GM12801 (cell line): ENCODE measurements around the gene MGAT4B.

ENCODE experiments used
- CTCF ChIP-seq: IDR thresholded peaks from one replicate; pipeline ENCODE4 v1.5.1; 2011; ENCODE audit warnings: control low read depth; ENCODE audit not compliant: insufficient read length; ENCODE audit errors: extremely low read depth

Gene MGAT4B

GRCh38 chr5:179818746-179819295, 12.2 kb upstream of the MGAT4B start:
- TF ChIP-seq CTCF, result no peak

- no peak for TF ChIP-seq CTCF
Measured at GRCh38 chr5:179817890-179818745, 11.5 kb upstream of the MGAT4B start.

GRCh38 chr5:179817470-179817840, 10.8 kb upstream of the MGAT4B start:
- no peak for TF ChIP-seq CTCF

GRCh38 chr5:179816796-179817469, 10.3 kb upstream of the MGAT4B start:
- no peak for TF ChIP-seq CTCF

- TF ChIP-seq CTCF, result no peak
Measured at GRCh38 chr5:179816401-179816795, 9.7 kb upstream of the MGAT4B start.

GRCh38 chr5:179815491-179816249, 9.0 kb upstream of the MGAT4B start:
- TF ChIP-seq CTCF, result no peak

GRCh38 chr5:179814090-179814489, 7.4 kb upstream of the MGAT4B start:
- TF ChIP-seq CTCF, result no peak
